Esophagus squamous epithelium (tissue), 5 donors: ENCODE measurements around the gene TSHZ2. TPM values are rescaled to one million over a fixed set of nuclear protein-coding genes. Genes with fewer than 3 reads are reported as not detected.

Experiments used
- DNase-seq: peaks from one replicate; lab custom pipeline; 2025; lab: John Stamatoyannopoulos, UW
- H3K27ac ChIP-seq, 4 donors: fragments of 200-600 bp; sonication (generic); one replicate each; pipeline ENCODE4 v1.5.1; 2016 to 2019; ENCODE audit warnings: mild to moderate bottlenecking in 1 of 4
- H3K27me3 ChIP-seq, 4 donors: fragments of 200-600 bp; sonication (generic); 1 replicate in 3 of 4; 2 replicates in 1 of 4; pipeline versions ENCODE4 v1.5.1 to v1.6.0; 2017 to 2021; ENCODE audit warnings: antibody characterized with exemption in 1 of 4
- H3K36me3 ChIP-seq, 3 donors: fragments of 200-600 bp; sonication (generic); one replicate each; pipeline ENCODE4 v1.5.1; 2016 to 2019
- H3K4me1 ChIP-seq, 3 donors: fragments of 200-600 bp; sonication (generic); one replicate each; pipeline ENCODE4 v1.5.1; 2017 to 2019
- H3K4me3 ChIP-seq, 4 donors: fragments of 200-600 bp; sonication (generic); 1 replicate in 3 of 4; 2 replicates in 1 of 4; pipeline ENCODE4 v1.5.1; 2016 to 2019; ENCODE audit warnings: mild to moderate bottlenecking in 2 of 4, moderate library complexity in 1 of 4
- H3K9me3 ChIP-seq, 3 donors: fragments of 200-600 bp; sonication (generic); one replicate each; pipeline ENCODE4 v1.5.1; 2016 to 2019
- POLR2A ChIP-seq, 4 donors: fragments of 450-650 bp; IDR thresholded peaks; one replicate each; pipeline ENCODE4 v1.6.1; 2017; ENCODE audit warnings: antibody characterized with exemption in 4 of 4, mild to moderate bottlenecking in 4 of 4, moderate library complexity in 3 of 4
- WGBS, 2 donors: methylation state at CpG; one replicate each; pipeline ENCODE4 v1.1.5; 2018; 5-methylcytosine and 5-hydroxymethylcytosine counted together
- intact Hi-C: fragments of 100-400 bp; cut with DNase I; formaldehyde crosslinking; loops from one replicate; pipeline ENCODE4 v1.15.0; 2022
- total RNA-seq, 4 donors: library from RNA; depleted of rRNA; stranded (reverse); fragments of >200 nt; gene quantifications; one replicate each; pipeline ENCODE4 v1.1.0, GENCODE V29; 2016
- TF ChIP-seq, protein P1 (sequence below), 6 experiments: fragments of 450-650 bp in 4 of 6; fragments of 200-600 bp in 2 of 6; sonication (generic) in 2 of 6; IDR thresholded peaks; one replicate each; pipeline ENCODE4 v1.5.1; 2016 to 2019; ENCODE audit warnings: antibody characterized with exemption in 6 of 6, mild to moderate bottlenecking in 4 of 6, moderate library complexity in 4 of 6
- donor health status: DM: yes; HTN: yes; CAD: no.

TSHZ2 gene
- total RNA-seq, 4 donors from 2014 or later, result 4.7 to 22.0 (median 12.9) TPM

DNA sequence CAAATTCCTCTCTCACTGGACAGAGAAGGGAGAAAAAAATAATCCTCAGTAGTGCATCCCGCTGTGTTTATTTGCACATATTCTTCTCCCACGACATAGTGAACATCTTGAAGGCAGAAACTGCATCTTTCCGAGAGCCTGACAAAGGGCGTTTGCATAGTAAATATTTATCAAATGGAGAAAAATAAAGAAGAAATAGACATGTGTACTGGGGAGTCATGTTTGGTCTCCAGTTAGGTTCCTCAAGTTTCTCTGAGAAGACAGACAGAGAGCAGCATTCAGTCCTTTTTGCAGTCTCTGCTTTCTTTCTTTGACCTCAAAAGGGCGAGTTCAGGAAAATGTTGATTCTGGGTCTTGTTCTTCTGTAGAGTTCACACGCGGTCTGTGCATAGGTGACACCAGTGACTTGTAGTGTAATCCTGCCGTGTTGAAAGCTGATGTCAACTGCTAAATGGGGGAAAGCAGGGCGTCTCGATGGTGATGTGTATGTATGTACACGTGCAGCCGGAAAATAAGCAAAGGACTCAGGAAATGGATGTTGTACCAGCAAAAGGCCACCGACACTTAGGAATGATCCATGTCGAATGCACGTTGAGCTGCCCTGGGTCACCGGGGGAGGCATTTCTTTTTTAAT is 335.9 kb downstream of the TSHZ2 start:
- TF ChIP-seq, protein P1, sequence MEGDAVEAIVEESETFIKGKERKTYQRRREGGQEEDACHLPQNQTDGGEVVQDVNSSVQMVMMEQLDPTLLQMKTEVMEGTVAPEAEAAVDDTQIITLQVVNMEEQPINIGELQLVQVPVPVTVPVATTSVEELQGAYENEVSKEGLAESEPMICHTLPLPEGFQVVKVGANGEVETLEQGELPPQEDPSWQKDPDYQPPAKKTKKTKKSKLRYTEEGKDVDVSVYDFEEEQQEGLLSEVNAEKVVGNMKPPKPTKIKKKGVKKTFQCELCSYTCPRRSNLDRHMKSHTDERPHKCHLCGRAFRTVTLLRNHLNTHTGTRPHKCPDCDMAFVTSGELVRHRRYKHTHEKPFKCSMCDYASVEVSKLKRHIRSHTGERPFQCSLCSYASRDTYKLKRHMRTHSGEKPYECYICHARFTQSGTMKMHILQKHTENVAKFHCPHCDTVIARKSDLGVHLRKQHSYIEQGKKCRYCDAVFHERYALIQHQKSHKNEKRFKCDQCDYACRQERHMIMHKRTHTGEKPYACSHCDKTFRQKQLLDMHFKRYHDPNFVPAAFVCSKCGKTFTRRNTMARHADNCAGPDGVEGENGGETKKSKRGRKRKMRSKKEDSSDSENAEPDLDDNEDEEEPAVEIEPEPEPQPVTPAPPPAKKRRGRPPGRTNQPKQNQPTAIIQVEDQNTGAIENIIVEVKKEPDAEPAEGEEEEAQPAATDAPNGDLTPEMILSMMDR (IDR thresholded peaks at IDR 0.05), result no peak
- no peak for TF ChIP-seq POLR2A (IDR thresholded peaks at IDR 0.05)
- Histone ChIP-seq H3K4me1 (no peaks in the 10 kb centered on the region), H3K36me3 (no peaks in the 10 kb centered on the region), H3K9me3 (no peaks in the 10 kb centered on the region), H3K4me3 (no peak overlapping the region), H3K27ac (no peak overlapping the region), H3K27me3 (no peaks in the 10 kb centered on the region)
- WGBS, 2 donors, result 81 to 84% methylated on average over 16 of the region's 16 CpGs
- no peak for DNase-seq
- intact Hi-C loops, result no loop called here

DNA sequence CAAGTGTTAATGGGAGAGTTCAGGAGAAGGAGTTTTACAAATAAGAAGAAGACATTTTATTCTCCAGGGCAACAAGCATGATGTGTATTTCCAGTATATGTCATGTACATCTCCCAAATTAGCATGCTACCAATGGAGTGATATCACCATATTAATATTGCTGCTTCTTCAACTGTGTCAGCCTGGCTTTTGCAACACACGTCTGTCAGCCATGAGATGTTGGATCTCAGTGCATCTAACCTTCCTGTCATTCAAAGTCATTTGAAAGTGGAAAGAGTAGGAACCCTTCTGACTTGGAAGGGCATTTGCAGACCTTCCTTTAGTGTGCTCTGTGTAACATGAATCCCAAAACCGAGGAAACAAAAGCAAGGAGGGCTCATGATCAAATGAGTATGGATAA is 337.4 kb downstream of the TSHZ2 start:
- no peak for TF ChIP-seq POLR2A (IDR thresholded peaks at IDR 0.05)
- TF ChIP-seq, protein P1 (IDR thresholded peaks at IDR 0.05), result no peak
- WGBS, 2 donors, result 78 to 85% methylated on average over 2 of the region's 2 CpGs
- no peak for DNase-seq
- Histone ChIP-seq H3K27me3 (no peaks in the 10 kb centered on the region), H3K4me3 (no peak overlapping the region), H3K36me3 (no peaks in the 10 kb centered on the region), H3K9me3 (no peaks in the 10 kb centered on the region), H3K27ac (no peak overlapping the region), H3K4me1 (no peaks in the 10 kb centered on the region)
- intact Hi-C loops, result no loop called here

DNA sequence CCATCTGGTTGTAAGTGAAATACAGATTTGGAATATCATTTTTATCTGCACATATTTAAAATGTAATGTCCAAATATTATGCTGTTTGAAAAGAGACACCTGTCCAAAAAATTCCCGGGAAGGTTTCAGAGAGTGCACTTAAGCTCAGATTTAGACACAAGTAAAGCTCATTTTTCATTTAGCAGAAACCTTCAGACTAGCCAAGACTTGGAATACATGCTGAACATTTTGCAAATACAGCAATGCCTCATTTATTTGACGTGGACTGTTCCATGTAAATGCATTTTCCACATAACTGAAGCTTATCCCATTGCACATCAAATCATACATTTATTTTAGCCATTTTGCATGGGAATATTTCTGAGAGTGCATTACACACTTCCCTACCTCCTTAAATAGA is 340.8 kb downstream of the TSHZ2 start:
- no peak for TF ChIP-seq POLR2A (IDR thresholded peaks at IDR 0.05)
- TF ChIP-seq, protein P1 (IDR thresholded peaks at IDR 0.05), result no peak
- intact Hi-C loops, result no loop called here
- H3K27me3 ChIP-seq, result no peaks in the 10 kb centered on the region
- no peak overlapping the region for H3K4me3 ChIP-seq
- no peaks in the 10 kb centered on the region for H3K9me3 ChIP-seq
- H3K4me1 ChIP-seq, result no peaks in the 10 kb centered on the region
- no peak overlapping the region for H3K27ac ChIP-seq
- no peak for DNase-seq
- H3K36me3 ChIP-seq, result no peaks in the 10 kb centered on the region
- WGBS, 2 donors, result 30 to 48% methylated on average over 2 of the region's 2 CpGs

DNA sequence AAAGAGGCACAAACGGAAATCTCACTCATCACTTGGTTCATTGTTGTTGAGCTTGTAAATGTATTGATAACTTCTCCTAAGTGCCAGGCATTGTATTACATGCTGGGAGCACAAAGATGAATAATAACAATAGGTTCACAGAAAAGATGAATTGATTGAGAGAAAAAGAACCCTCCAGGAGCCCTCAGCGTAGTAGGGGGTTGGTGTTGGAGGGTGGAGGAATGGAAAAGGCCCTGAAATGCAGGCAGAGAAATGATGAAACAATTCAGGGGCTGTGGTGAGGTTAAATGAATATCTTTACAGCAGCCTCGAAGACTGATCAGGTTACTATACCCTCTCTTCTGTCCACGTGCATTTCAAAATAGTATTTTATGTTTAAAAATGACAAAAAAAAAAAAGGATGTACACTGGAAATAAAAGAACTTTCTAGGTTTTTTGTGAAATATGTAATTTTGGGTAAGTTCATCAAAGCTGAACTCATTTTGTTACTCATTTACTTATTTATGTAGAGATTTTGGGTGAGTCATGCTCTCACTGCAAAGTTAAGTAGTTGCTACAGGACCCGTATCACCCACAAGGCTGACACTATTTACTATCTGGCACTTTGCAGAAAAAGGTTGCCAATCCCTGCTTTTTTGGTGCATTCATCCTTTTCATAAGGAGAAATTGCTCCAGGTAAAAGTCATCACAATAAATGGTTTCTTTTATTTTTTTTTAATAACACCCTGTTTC is 344.2 kb downstream of the TSHZ2 start:
- Histone ChIP-seq H3K4me1 (no peaks in the 10 kb centered on the region), H3K27me3 (no peaks in the 10 kb centered on the region), H3K36me3 (no peaks in the 10 kb centered on the region), H3K27ac (no peak overlapping the region), H3K4me3 (no peak overlapping the region), H3K9me3 (no peaks in the 10 kb centered on the region)
- TF ChIP-seq, protein P1 (IDR thresholded peaks at IDR 0.05), result no peak
- no peak for TF ChIP-seq POLR2A (IDR thresholded peaks at IDR 0.05)
- intact Hi-C loops, result no loop called here
- DNase-seq, result no peak
- 68 to 73% methylated on average over 5 of the region's 5 CpGs for WGBS, 2 donors

DNA sequence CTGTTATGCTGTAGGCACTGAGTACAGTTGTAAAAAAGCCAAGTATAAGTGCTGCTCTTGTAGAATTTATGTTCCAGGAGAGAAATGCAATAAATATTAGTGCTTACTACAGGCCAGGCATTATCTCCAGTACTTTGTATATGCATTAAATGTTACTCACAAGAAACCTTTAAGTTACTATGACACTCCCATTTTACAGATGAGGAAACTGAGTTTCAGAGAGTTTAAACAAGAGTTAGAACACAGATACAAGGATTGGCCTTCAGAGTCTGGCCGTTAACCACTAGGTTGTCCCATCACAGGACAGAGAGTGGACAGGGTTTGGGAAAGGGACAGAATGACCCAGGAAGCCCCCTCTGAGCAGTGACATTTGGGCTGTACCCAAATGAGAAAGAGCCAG is 347.0 kb downstream of the TSHZ2 start:
- no peaks in the 10 kb centered on the region for H3K9me3 ChIP-seq
- intact Hi-C loops, result no loop called here
- TF ChIP-seq, protein P1 (IDR thresholded peaks at IDR 0.05), result no peak
- TF ChIP-seq POLR2A (IDR thresholded peaks at IDR 0.05), result no peak
- H3K4me1 ChIP-seq, result no peaks in the 10 kb centered on the region
- no peaks in the 10 kb centered on the region for H3K27me3 ChIP-seq
- no peak for DNase-seq
- no peaks in the 10 kb centered on the region for H3K36me3 ChIP-seq
- H3K27ac ChIP-seq, result no peak overlapping the region
- no peak overlapping the region for H3K4me3 ChIP-seq
- 86 to 100% methylated on average over 1 of the region's 1 CpG for WGBS, 2 donors
